GM13977 (cell line): ENCODE data around the gene SMIM29.
A peak's percentile ranks its signal among the peaks of the same experiment; 100 is the strongest.

Experiments
- DNase-seq: peaks from one replicate; pipeline ENCODE4 v3.0.0; 2012; ENCODE audit warnings: low spot score
- CTCF ChIP-seq: IDR thresholded peaks from 2 replicates; pipeline ENCODE4 v1.5.1; 2012; ENCODE audit warnings: mild to moderate bottlenecking, control low read depth; ENCODE audit not compliant: insufficient read depth; ENCODE audit errors: extremely low read depth, missing control alignments
- in situ Hi-C: fragments of 300-500 bp; cut with MboI; formaldehyde crosslinking; loops from one replicate; pipeline ENCODE4 v1.12.0; 2022; ENCODE audit warnings: low sequenced_read_pairs, low pct_unique_long_range_greater_than_20kb, mixed read lengths, inconsistent platforms; ENCODE audit not compliant: unreplicated experiment

Gene SMIM29

DNA sequence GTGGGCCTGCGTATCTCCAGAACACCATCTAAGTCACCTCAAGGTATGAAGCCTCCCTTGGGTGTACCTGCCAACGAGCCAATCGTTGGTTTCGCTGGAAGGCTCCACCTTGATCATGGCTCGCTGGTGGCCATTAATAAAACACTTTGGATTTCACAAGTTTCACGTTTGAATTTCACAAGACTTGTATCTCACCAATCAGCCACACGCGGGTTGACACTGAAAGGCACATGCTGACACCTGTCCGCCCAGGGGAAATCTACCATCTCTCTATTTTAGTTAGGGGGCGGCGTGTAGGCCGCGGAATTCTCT, 12.7 kb downstream of the SMIM29 start:
- no peak for TF ChIP-seq CTCF
- peak; percentile 71 for DNase-seq
- in situ Hi-C loops: loop anchor here (25.0 kb wide), 1 partner anchor 376 kb away; no protein-coding TSS in a partner anchor

GRCh38 chr6:34235307-34236130, 13.3 kb downstream of the SMIM29 start:
- TF ChIP-seq CTCF: peak; percentile 11
- in situ Hi-C loops: loop anchor here (25.0 kb wide), 1 partner anchor 377 kb away; no protein-coding TSS in a partner anchor
- peak; percentile 80 for DNase-seq

- peak; percentile 9 for DNase-seq
- no peak for TF ChIP-seq CTCF
- in situ Hi-C loops: loop anchor here (25.0 kb wide), 1 partner anchor 378 kb away; no protein-coding TSS in a partner anchor
Observed at GRCh38 chr6:34234667-34235306, 14.0 kb downstream of the SMIM29 start.

DNA sequence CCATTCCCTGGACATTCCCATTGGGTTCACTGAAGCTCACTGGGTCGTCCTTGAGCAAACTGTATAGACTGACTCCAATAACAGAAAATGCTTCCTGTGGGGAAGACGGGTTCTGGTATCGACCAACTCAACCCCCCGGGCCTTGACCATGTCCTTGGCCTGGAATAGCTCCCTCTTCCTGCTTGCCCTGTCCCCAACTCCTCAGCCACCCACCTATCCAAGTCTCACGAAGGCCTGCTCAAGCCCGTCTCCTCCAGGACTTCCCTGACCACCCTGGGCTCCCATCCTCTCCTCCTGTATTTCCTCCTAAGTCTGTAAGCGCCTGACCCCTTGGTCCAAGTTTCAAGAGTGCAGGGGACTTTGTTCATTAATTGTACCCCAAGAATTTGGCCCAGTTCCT, 14.9 kb downstream of the SMIM29 start:
- in situ Hi-C loops: loop anchor here (25.0 kb wide), 1 partner anchor 378 kb away; no protein-coding TSS in a partner anchor
- no peak for DNase-seq
- TF ChIP-seq CTCF: no peak

GRCh38 chr6:34232901-34233300, 15.9 kb downstream of the SMIM29 start:
- no peak for DNase-seq
- in situ Hi-C loops: loop anchor here (25.0 kb wide), 1 partner anchor 379 kb away; no protein-coding TSS in a partner anchor
- TF ChIP-seq CTCF: no peak

GRCh38 chr6:34231566-34232336, 17.1 kb downstream of the SMIM29 start:
- no peak for DNase-seq
- in situ Hi-C loops: loop anchor here (25.0 kb wide), 1 partner anchor 381 kb away; no protein-coding TSS in a partner anchor
- TF ChIP-seq CTCF: no peak
